CD14-positive monocyte (primary cell): ENCODE measurements around the gene ZDHHC24. TPM values are rescaled to one million over a fixed set of nuclear protein-coding genes. Genes with fewer than 3 reads are reported as not detected.

Experiments used
- DNase-seq, 3 donors: peaks; one replicate each; pipeline ENCODE4 v3.0.0-alpha.2; 2011 to 2022
- H2AFZ ChIP-seq: 2 replicates; pipeline ENCODE4 v1.6.0; 2012; ENCODE audit warnings: mild to moderate bottlenecking, low read depth, low read length, inconsistent platforms; ENCODE audit not compliant: insufficient read depth, poor library complexity, severe bottlenecking
- H3K27ac ChIP-seq, 2 donors: 1 replicate in 1 of 2; 2 replicates in 1 of 2; pipeline ENCODE4 v1.5.1; 2012 to 2013; ENCODE audit warnings: low read length in 2 of 2, control low read depth in 1 of 2, inconsistent platforms in 1 of 2, low read depth in 1 of 2, mild to moderate bottlenecking in 1 of 2
- H3K27me3 ChIP-seq, 2 donors: one replicate each; pipeline versions ENCODE4 v1.6.0 to v1.6.1; 2011 to 2013; ENCODE audit warnings: low read length in 2 of 2; ENCODE audit not compliant: control insufficient read depth in 2 of 2, insufficient read depth in 2 of 2
- H3K36me3 ChIP-seq, 2 donors: replicated peaks in 1 of 2; 1 replicate in 1 of 2; 2 replicates in 1 of 2; pipeline versions ENCODE4 v1.5.1 to v1.6.1; 2012 to 2013; ENCODE audit warnings: low read length in 2 of 2, control low read depth in 1 of 2, inconsistent platforms in 1 of 2, mild to moderate bottlenecking in 1 of 2; ENCODE audit not compliant: insufficient read depth in 2 of 2, control insufficient read depth in 1 of 2
- H3K4me1 ChIP-seq, 2 donors: 1 replicate in 1 of 2; 2 replicates in 1 of 2; pipeline versions ENCODE4 v1.5.1 to v1.6.1; 2012 to 2013; ENCODE audit warnings: low read length in 2 of 2, control low read depth in 1 of 2, inconsistent platforms in 1 of 2, mild to moderate bottlenecking in 1 of 2, moderate library complexity in 1 of 2; ENCODE audit not compliant: insufficient read depth in 2 of 2, control insufficient read depth in 1 of 2
- H3K4me2 ChIP-seq: replicated peaks from 2 replicates; pipeline ENCODE3; 2012; ENCODE audit warnings: low read length, moderate library complexity, mild to moderate bottlenecking; ENCODE audit not compliant: poor library complexity, severe bottlenecking; ENCODE audit errors: extremely low read depth
- H3K4me3 ChIP-seq, 3 experiments: fragments of 200-600 bp in 1 of 3; sonication (generic) in 1 of 3; replicated peaks in 1 of 3; 1 replicate in 2 of 3; 2 replicates in 1 of 3; pipeline ENCODE4 v1.5.1; 2011 to 2013; ENCODE audit warnings: low read length in 3 of 3, mild to moderate bottlenecking in 3 of 3, control low read depth in 2 of 3, low read depth in 2 of 3, inconsistent platforms in 1 of 3, moderate library complexity in 1 of 3
- H3K79me2 ChIP-seq: 2 replicates; pipeline ENCODE4 v1.6.0; 2012; ENCODE audit warnings: mild to moderate bottlenecking, control low read depth, inconsistent platforms, low read length, moderate library complexity; ENCODE audit not compliant: insufficient read depth
- H3K9ac ChIP-seq: 2 replicates; pipeline ENCODE4 v1.6.0; 2017; ENCODE audit warnings: low read length, mild to moderate bottlenecking; ENCODE audit not compliant: insufficient read depth, poor library complexity, severe bottlenecking
- H3K9me3 ChIP-seq, 2 donors: replicated peaks in 1 of 2; 1 replicate in 1 of 2; 2 replicates in 1 of 2; pipeline versions ENCODE4 v1.5.1 to v1.6.1; 2012 to 2013; ENCODE audit warnings: low read length in 2 of 2, control low read depth in 1 of 2; ENCODE audit not compliant: control insufficient read depth in 1 of 2, insufficient read depth in 1 of 2
- H4K20me1 ChIP-seq: 2 replicates; pipeline ENCODE4 v1.6.0; 2012; ENCODE audit warnings: mild to moderate bottlenecking, low read length, control low read depth, moderate library complexity; ENCODE audit not compliant: insufficient read depth
- H3K27ac Mint-ChIP-seq, 7 donors: one replicate each; pipeline ENCODE4 v1.8.0; 2020; ENCODE audit warnings: mild to moderate bottlenecking in 7 of 7, mixed read lengths in 7 of 7, moderate library complexity in 6 of 7, inconsistent platforms in 2 of 7
- H3K27me3 Mint-ChIP-seq, 3 donors: one replicate each; pipeline ENCODE4 v1.8.0; 2021 to 2022; ENCODE audit warnings: low read depth in 3 of 3, mild to moderate bottlenecking in 3 of 3, mixed read lengths in 3 of 3, moderate library complexity in 3 of 3, inconsistent platforms in 1 of 3
- H3K36me3 Mint-ChIP-seq, 2 donors: one replicate each; pipeline ENCODE4 v1.8.0; 2020; ENCODE audit warnings: mixed read lengths in 2 of 2, inconsistent platforms in 1 of 2, mild to moderate bottlenecking in 1 of 2
- H3K4me1 Mint-ChIP-seq: one replicate; pipeline ENCODE4 v1.8.0; 2020; ENCODE audit warnings: mild to moderate bottlenecking, mixed read lengths
- H3K4me3 Mint-ChIP-seq, 2 donors: one replicate each; pipeline ENCODE4 v1.8.0; 2020; ENCODE audit warnings: mild to moderate bottlenecking in 2 of 2, mixed read lengths in 2 of 2, moderate library complexity in 1 of 2
- H3K9me3 Mint-ChIP-seq, 7 donors: one replicate each; pipeline ENCODE4 v1.8.0; 2020 to 2022; ENCODE audit warnings: mixed read lengths in 7 of 7, mild to moderate bottlenecking in 6 of 7, moderate library complexity in 6 of 7, inconsistent platforms in 2 of 7
- WGBS: methylation state at CpG from one replicate; pipeline ENCODE4 v1.1.5; 2013; ENCODE audit warnings: missing lambda C conversion rate; ENCODE audit not compliant: insufficient coverage; 5-methylcytosine and 5-hydroxymethylcytosine counted together
- intact Hi-C, 2 donors: fragments of 100-400 bp; cut with micrococcal nuclease; formaldehyde crosslinking; loops; one replicate each; pipeline versions ENCODE4 v1.15.0 to v1.15.1; 2023
- polyA plus RNA-seq, 3 donors: library from polyadenylated mRNA; depleted of rRNA in 1 of 3; unstranded in 2 of 3; stranded (reverse) in 1 of 3; fragments of 300-500 nt in 2 of 3; fragments of >200 nt in 1 of 3; fragmentation: Illumina TruSeq in 2 of 3; gene quantifications; 1 replicate in 2 of 3; 2 replicates in 1 of 3; pipeline ENCODE4 v1.2.3, GENCODE V29; 2012 to 2021
- TF ChIP-seq, protein P1 (sequence below): fragments of 200-600 bp; IDR thresholded peaks from one replicate; pipeline ENCODE4 v1.8.0; 2022; ENCODE audit warnings: antibody characterized with exemption, mild to moderate bottlenecking

Gene ZDHHC24
- polyA plus RNA-seq, 3 donors, result 10.9 to 14.0 (median 11.9) TPM

DNA sequence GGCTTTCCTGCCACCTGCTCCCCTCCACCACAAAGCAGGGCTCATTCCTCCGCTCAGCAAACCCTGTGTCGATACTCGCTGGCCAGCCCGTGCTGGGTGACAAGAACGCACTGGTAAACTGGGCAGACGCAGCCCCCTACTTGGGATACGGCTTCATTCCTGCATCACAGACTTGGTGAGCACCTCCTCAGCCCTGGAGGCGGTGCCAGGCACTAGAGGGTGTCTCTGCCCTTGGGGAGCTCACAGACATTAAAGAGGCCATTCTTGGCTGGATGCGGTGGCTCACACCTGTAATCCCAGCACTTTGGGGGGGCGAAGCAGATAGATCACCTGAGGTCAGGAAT lies 6.0 kb downstream of the ZDHHC24 start:
- Mint-ChIP-seq H3K4me1 (peaks cover 28% of the 10 kb centered on the region), H3K27me3 (peaks cover 0 to 5% (median 0%) of the 10 kb centered on the region in 3 donors), H3K27ac (no peak overlapping the region), H3K4me3 (no peak overlapping the region), H3K9me3 (no peaks in the 10 kb centered on the region), H3K36me3 (peaks cover 65 to 79% of the 10 kb centered on the region in 2 donors)
- Histone ChIP-seq H3K79me2 (peaks cover 3% of the 10 kb centered on the region), H3K4me1 (peaks cover 19 to 26% of the 10 kb centered on the region in 2 donors), H3K27me3 (no peaks in the 10 kb centered on the region), H3K9me3 (no peaks in the 10 kb centered on the region), H4K20me1 (no peaks in the 10 kb centered on the region), H3K36me3 (peaks cover 30 to 68% of the 10 kb centered on the region in 2 donors), H3K4me2 (no peak overlapping the region), H3K4me3 (no peak overlapping the region), H3K27ac (no peak overlapping the region), H2AFZ (no peak overlapping the region), H3K9ac (no peak overlapping the region)
- intact Hi-C loops, result no loop called here
- WGBS, result 98% methylated on average over 9 of the region's 10 CpGs
- no peak for DNase-seq
- TF ChIP-seq, protein P1, sequence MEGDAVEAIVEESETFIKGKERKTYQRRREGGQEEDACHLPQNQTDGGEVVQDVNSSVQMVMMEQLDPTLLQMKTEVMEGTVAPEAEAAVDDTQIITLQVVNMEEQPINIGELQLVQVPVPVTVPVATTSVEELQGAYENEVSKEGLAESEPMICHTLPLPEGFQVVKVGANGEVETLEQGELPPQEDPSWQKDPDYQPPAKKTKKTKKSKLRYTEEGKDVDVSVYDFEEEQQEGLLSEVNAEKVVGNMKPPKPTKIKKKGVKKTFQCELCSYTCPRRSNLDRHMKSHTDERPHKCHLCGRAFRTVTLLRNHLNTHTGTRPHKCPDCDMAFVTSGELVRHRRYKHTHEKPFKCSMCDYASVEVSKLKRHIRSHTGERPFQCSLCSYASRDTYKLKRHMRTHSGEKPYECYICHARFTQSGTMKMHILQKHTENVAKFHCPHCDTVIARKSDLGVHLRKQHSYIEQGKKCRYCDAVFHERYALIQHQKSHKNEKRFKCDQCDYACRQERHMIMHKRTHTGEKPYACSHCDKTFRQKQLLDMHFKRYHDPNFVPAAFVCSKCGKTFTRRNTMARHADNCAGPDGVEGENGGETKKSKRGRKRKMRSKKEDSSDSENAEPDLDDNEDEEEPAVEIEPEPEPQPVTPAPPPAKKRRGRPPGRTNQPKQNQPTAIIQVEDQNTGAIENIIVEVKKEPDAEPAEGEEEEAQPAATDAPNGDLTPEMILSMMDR, result no peak

DNA sequence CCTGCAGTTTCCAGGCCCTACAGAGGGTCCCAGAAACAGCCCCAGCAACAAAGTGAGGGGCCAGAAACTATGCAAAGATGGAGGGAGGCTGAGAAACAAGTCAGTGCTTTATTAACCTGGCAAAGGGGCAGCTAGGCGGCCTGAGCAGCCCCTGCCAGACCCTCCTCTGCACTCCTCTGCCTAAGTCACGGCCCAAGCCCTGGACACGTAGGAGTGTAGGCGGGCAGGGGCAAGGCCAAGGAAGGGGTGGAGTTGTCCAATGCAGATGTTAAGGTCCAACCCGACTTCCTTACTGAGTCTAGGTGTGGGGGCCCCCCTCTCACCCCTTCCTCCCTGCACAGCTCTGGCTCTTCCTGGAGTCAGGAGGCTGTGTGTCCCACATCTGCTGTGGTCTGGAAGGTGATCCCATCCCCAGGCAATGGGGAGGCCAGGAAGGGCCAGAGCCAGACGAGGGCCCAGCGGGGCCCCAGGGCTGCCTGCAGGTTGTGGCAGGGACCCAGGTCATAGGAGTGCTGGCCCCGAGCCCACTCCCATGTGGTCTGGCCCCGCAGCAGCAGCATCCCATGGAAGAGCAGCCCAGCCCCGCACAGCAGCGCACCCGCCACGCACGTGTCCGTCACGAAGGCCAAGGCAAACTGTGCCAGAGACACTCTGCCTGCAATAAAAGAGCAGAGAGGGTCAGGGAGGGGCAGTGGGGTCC lies 6.5 kb downstream of the ZDHHC24 start:
- no peak overlapping the region for H2AFZ ChIP-seq
- H3K9me3 ChIP-seq, result no peaks in the 10 kb centered on the region
- H3K4me1 Mint-ChIP-seq, result peaks cover 24% of the 10 kb centered on the region
- H3K4me3 Mint-ChIP-seq, result no peak overlapping the region
- H4K20me1 ChIP-seq, result no peaks in the 10 kb centered on the region
- 94% methylated on average over 11 of the region's 16 CpGs for whole genome bisulfite sequencing
- peaks cover 14 to 20% of the 10 kb centered on the region in 2 donors for H3K4me1 ChIP-seq
- no peak overlapping the region for H3K4me3 ChIP-seq
- TF ChIP-seq, protein P1, result no peak
- peaks cover 65 to 82% of the 10 kb centered on the region in 2 donors for H3K36me3 Mint-ChIP-seq
- H3K27me3 Mint-ChIP-seq, result peaks cover 0 to 5% (median 0%) of the 10 kb centered on the region in 3 donors
- H3K36me3 ChIP-seq, result peaks cover 30 to 68% of the 10 kb centered on the region in 2 donors
- H3K27ac ChIP-seq, result no peak overlapping the region
- no peak for DNase-seq
- no peak overlapping the region for H3K9ac ChIP-seq
- H3K9me3 Mint-ChIP-seq, result no peaks in the 10 kb centered on the region
- H3K27me3 ChIP-seq, result no peaks in the 10 kb centered on the region
- no peak overlapping the region for H3K4me2 ChIP-seq
- H3K79me2 ChIP-seq, result no peaks in the 10 kb centered on the region
- intact Hi-C loops, result no loop called here
- H3K27ac Mint-ChIP-seq, result no peak overlapping the region
